ENCODE data around the gene LYPD6B. TPM values are rescaled to one million over a fixed set of nuclear protein-coding genes. Genes with fewer than 3 reads are reported as not detected.

Gene LYPD6B
- total and polyA plus RNA-seq, 2 donors (not counting 1 experiment from before 2014, with no cell fraction given) = 1.5 to 2.7 TPM

- WGBS (ENCODE audit: insufficient coverage) = 96% methylated on average over 31 of the region's 31 CpGs
- ChIA-PET POLR2A (no interaction called here), CTCF (no interaction called here)
- Mint-ChIP-seq H3K9me3 (ENCODE audit: insufficient read depth) (no peaks in the 10 kb centered on the region), H3K27ac (no peak overlapping the region), H3K27me3 (peaks cover 2% of the 10 kb centered on the region), H3K4me3 (no peak overlapping the region), H3K4me1 (no peaks in the 10 kb centered on the region)
- no peak overlapping the region for H3K4me3 ChIP-seq (ENCODE audit: control extremely low read depth in 1 of 5, extremely low read depth in 1 of 5, insufficient read depth in 1 of 5, low read depth in 2 of 5, low read length in 4 of 5)
- H4K20me1 ChIP-seq (ENCODE audit: control insufficient read depth, insufficient read depth, low read length, poor library complexity, severe bottlenecking) = no peaks in the 10 kb centered on the region
- no peak overlapping the region for H3K9ac ChIP-seq (ENCODE audit: low read length)
- H3K36me3 ChIP-seq (replicated peaks in 1 of 2; ENCODE audit: control extremely low read depth in 1 of 2, control insufficient read depth in 1 of 2, extremely low read depth in 1 of 2, insufficient read depth in 2 of 2, low read length in 1 of 2) = no peaks in the 10 kb centered on the region
- H3K79me2 ChIP-seq (ENCODE audit: control insufficient read depth, insufficient read depth, low read length) = no peaks in the 10 kb centered on the region
- no peak overlapping the region for H3K27ac ChIP-seq (ENCODE audit: low read length in 2 of 2)
- H3K4me2 ChIP-seq (replicated peaks; ENCODE audit: low read depth, low read length, poor library complexity, severe bottlenecking) = no peak overlapping the region
- no peak for DNase-seq
- no peaks in the 10 kb centered on the region for H3K9me3 ChIP-seq (ENCODE audit: control extremely low read depth in 1 of 3, control insufficient read depth in 2 of 3, insufficient read depth in 1 of 3, low read length in 2 of 3)
- H3K27me3 ChIP-seq (replicated peaks in 1 of 4; ENCODE audit: control extremely low read depth in 1 of 4, control insufficient read depth in 3 of 4, insufficient read depth in 4 of 4, low read length in 3 of 4) = no peaks in the 10 kb centered on the region
- no peak overlapping the region for H2AFZ ChIP-seq (ENCODE audit: insufficient read depth, low read depth, low read length, poor library complexity, severe bottlenecking)
- TF ChIP-seq EZH2 (IDR thresholded peaks at IDR 0.05; ENCODE audit: borderline replicate concordance, insufficient read depth, low read depth, low read length, poor library complexity, severe bottlenecking) (no peak), CTCF (IDR thresholded peaks at IDR 0.05) (no peak)
- no peak for ATAC-seq (ENCODE audit: low read depth)
- intact Hi-C loops (cut with micrococcal nuclease) = no loop called here
- H3K4me1 ChIP-seq (ENCODE audit: control insufficient read depth in 2 of 2, insufficient read depth in 2 of 2, low read length in 2 of 2) = no peaks in the 10 kb centered on the region
These were observed 35.4 kb upstream of the LYPD6B start for GRCh38 chr2:149002891-149003740.

- Histone ChIP-seq H3K27ac (ENCODE audit: low read length in 2 of 2) (no peak overlapping the region), H3K36me3 (replicated peaks in 1 of 2; ENCODE audit: control extremely low read depth in 1 of 2, control insufficient read depth in 1 of 2, extremely low read depth in 1 of 2, insufficient read depth in 2 of 2, low read length in 1 of 2) (no peaks in the 10 kb centered on the region), H3K4me2 (replicated peaks; ENCODE audit: low read depth, low read length, poor library complexity, severe bottlenecking) (no peak overlapping the region), H3K9me3 (ENCODE audit: control extremely low read depth in 1 of 3, control insufficient read depth in 2 of 3, insufficient read depth in 1 of 3, low read length in 2 of 3) (no peaks in the 10 kb centered on the region), H3K4me3 (ENCODE audit: control extremely low read depth in 1 of 5, extremely low read depth in 1 of 5, insufficient read depth in 1 of 5, low read depth in 2 of 5, low read length in 4 of 5) (no peak overlapping the region), H3K4me1 (ENCODE audit: control insufficient read depth in 2 of 2, insufficient read depth in 2 of 2, low read length in 2 of 2) (no peaks in the 10 kb centered on the region), H2AFZ (ENCODE audit: insufficient read depth, low read depth, low read length, poor library complexity, severe bottlenecking) (no peak overlapping the region), H3K27me3 (replicated peaks in 1 of 4; ENCODE audit: control extremely low read depth in 1 of 4, control insufficient read depth in 3 of 4, insufficient read depth in 4 of 4, low read length in 3 of 4) (no peaks in the 10 kb centered on the region), H3K79me2 (ENCODE audit: control insufficient read depth, insufficient read depth, low read length) (no peaks in the 10 kb centered on the region), H3K9ac (ENCODE audit: low read length) (no peak overlapping the region), H4K20me1 (ENCODE audit: control insufficient read depth, insufficient read depth, low read length, poor library complexity, severe bottlenecking) (no peaks in the 10 kb centered on the region)
- POLR2A ChIA-PET = no interaction called here
- Mint-ChIP-seq H3K4me3 (no peak overlapping the region), H3K27me3 (no peaks in the 10 kb centered on the region), H3K27ac (no peak overlapping the region), H3K4me1 (no peaks in the 10 kb centered on the region), H3K9me3 (ENCODE audit: insufficient read depth) (no peaks in the 10 kb centered on the region)
- intact Hi-C loops (cut with micrococcal nuclease) = no loop called here
- CTCF ChIA-PET = no interaction called here
- no peak for ATAC-seq (ENCODE audit: low read depth)
- DNase-seq = no peak
- WGBS (ENCODE audit: insufficient coverage) = 100% methylated on average over 1 of the region's 3 CpGs
- no peak for TF ChIP-seq CTCF (IDR thresholded peaks at IDR 0.05)
- no peak for TF ChIP-seq EZH2 (IDR thresholded peaks at IDR 0.05; ENCODE audit: borderline replicate concordance, insufficient read depth, low read depth, low read length, poor library complexity, severe bottlenecking)
These were observed 33.7 kb upstream of the LYPD6B start for GRCh38 chr2:149004836-149005235.

Data from B cell (primary cell).